Right forelimb (tissue), 1 donor: ENCODE data around the gene TOX3.

ENCODE experiments used
- DNase-seq: peaks from one replicate; pipeline ENCODE4 v3.0.0-alpha.2; 2018

Gene TOX3

GRCh38 chr16:52547004-52547833, at the start of gene TOX3:
Gene TOX3, minus strand, starts transcription at chr16:52547143. Its CDS starts 420 bp downstream, at chr16:52546723.
- DNase-seq: no peak

GRCh38 chr16:52592778-52593177, 45.8 kb upstream of the TOX3 start:
- no peak for DNase-seq

DNA sequence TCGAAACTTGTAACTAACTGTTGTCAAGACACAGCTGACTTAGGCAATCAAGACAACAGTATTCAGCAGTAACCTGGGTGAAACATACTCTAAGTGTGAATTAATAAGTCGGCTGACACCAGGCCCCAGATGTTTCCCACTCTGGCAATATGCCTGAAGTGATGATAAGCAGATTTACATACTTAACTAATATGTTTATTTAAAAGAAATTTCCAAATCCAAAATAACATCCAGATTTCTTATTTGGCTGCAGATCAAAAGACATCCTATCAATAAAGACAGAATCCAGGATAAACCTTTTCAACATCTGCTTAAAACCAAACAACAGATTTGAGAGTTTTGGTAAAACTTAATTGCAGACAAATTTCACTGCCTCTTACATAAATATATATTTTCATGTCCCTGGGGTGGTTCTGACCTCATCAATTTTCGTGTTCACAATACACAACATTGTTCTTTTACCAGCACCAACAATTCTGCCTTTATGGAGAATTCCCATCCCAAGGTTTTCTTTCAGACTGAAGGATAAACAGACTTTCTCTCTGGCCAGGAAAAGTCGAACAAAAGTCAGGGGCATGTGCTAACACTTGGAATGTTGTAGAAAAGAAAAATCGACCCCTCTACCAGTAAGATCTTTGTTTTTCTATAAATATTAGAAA, 45.1 kb upstream of the TOX3 start:
- no peak for DNase-seq

GRCh38 chr16:52591471-52591870, 44.5 kb upstream of the TOX3 start:
- no peak for DNase-seq

DNA sequence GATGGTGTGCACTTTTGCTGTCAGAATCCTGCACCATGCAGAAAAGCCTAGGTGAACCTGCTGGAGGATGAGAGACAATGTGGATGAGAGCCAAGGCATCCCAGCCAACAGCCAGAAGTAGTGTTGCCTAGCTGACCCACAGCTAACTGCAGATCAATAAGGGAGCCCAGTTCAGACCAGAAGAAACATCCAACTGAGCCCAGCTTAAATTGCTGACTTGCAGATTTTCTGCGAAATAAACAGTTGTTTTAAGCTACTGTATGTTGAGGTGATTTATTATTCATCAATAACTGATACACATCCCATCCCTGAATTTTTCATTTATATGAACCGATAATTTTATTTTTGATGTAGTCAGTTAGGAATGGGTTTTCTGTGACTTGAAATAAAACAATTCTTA, 39.2 kb upstream of the TOX3 start:
- no peak for DNase-seq

DNA sequence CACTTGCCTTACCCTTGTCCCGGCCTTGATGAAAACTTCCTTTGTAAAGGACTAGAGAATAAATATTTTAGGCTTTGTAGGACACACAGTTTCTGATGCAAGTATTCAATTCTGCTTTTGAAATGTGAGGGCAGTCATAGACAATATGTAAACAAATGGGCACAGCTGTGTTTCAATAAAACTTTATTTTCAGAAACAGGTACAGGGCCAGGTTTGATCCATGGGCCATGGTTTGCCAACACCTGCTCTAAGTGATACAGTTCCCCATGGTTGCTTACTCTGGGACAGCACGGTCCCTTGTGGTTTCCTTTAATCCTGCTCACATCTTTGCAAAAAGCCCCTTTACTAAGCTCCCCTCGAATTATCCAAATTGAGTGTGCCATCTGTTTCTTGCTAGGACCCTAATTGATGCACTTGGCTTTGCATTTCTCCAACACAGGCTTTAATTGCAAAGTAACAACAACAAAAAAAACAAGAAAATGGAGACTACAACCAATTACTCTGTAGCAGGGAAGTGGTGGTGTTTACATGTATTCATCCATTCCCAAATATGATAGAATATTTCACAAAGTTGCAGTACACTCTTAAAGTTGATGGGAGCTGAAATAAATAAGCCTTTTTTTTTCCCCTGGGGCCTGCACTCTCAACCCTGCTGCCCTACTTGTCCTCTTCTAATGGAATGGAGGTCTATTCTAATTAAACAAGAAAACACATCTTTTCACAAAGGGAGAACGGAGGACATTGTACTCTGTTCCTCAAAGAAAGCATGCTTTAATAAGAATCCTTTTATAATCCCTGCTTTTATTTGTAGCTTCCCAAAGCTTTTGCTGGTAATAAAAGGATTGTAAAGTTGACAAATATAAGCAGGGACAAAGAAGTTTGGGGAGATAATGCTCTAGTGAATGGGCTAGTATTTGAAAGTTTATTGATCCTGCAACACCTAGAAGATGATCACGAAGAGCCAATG, 37.7 kb upstream of the TOX3 start:
- DNase-seq: no peak

GRCh38 chr16:52581530-52581929, 34.6 kb upstream of the TOX3 start:
- no peak for DNase-seq

- no peak for DNase-seq
Observed at GRCh38 chr16:52580488-52580887, 33.5 kb upstream of the TOX3 start.

- no peak for DNase-seq
Observed at GRCh38 chr16:52578829-52579498, 32.0 kb upstream of the TOX3 start.

GRCh38 chr16:52578007-52578828, 31.3 kb upstream of the TOX3 start:
- DNase-seq: no peak

- DNase-seq: no peak
Observed at GRCh38 chr16:52577130-52577706, 30.3 kb upstream of the TOX3 start.

- no peak for DNase-seq
Observed at GRCh38 chr16:52573365-52574299, 26.7 kb upstream of the TOX3 start.

DNA sequence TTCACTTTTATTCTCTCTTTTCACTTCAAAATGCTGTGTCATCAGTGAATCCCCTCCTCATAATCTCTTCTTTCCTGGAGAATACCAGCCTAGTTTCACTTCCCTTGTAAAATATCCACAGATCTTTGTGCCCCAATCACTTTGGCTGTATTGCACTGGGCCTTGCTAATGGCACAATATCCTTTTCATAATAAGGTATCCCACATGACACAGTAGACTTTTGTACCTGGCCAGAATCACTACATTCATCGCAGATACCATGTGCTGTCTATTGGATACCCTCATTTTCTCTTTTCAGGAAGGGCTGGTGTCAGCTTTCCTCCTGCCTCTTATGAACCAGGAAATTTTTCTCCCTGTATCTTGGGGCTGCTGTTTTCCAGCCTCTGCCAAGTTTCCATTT, 25.7 kb upstream of the TOX3 start:
- no peak for DNase-seq

DNA sequence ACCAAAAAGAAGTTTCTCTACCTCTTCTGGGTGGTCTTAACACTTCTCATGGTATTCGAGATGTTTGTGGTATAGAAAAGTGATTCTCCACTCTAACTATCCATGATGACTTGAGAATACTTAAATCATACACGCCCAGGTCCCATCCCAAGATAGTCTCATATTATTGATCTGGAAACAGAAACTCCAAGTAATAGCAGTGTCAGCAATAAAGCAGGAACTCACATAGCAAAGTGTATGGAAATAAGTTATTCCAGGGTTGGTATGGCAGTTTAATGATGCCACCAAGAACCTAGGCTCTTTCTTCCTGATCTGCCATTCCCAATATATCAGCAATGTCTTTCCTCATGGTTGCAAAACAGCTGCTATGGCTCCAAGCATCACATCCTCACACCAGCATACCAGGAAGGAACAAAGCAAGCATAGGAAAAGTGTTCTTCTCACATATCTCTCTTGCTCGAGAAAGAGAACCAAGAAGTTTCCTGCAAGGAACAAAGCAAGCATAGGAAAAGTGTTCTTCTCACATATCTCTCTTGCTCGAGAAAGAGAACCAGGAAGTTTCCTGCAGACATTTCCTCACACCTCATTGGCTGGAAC, 23.6 kb upstream of the TOX3 start:
- DNase-seq: no peak

DNA sequence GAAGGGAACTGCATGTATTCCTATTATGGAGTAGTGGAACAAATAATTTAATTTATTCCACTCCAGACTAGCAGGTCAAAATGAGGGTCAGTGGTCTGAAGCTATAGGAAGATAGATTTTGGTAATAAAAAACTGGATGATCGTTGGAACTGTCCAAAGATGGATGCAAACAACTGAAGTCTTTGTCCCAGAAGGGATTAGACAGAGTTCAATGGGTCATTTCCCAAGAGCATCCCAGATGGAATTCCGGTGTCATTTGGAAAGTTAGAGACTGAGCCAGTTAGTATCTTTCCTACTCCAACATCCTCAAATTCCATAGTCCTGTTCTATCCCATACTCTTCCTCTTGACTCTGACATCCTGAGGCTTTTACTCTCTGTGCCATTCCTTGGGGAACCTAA, 22.8 kb upstream of the TOX3 start:
- no peak for DNase-seq

DNA sequence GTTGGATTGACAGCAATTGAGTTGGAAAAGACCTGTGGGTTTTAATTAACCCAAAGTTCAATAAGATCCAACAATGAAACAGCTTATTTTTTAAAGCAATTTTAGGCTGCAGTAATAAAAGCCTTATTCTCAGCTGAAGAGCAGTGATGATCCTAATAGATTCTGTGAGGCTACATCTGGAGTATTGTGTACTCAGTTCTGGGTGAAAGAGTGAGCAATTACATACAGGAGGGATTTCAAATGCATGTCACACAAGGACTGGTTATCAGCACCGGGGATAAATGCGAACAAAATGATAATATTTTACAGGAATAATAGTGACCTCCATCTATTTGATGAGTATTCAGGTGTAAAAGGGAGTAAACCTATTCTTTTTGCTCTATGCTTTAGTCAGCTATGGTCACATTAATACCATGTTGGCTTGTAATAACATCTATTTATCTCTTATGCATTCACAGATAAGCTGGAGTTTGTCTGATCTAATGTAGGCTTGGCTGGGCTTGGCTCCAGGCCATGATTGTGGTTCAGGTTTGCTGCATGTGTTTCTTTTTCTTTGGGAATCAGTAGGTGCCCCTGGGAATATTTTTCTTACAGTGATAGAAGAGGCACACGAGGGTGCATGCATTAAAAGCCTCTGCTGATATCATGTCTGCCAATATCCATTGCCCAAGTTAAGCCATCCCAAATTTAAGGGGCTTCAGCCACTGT, 22.2 kb upstream of the TOX3 start:
- no peak for DNase-seq

DNA sequence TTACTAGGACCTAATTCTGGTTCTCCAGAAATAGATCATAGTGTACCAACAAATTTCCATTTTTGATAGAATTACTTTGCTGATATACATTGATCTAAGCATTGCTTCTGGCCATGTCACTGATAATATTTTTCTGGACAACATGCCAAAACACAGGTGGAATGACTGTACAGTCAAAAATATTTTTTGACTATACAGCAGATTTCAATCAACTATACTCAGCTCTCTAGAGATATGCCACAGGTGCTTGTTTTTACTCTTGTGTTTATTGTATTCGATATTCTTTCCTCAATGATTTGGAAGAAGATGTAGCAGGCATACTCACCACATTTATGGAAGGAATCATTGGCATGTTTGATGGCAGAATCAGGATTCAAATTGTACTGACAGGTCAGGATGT, 21.6 kb upstream of the TOX3 start:
- no peak for DNase-seq

GRCh38 chr16:52567193-52567592, 20.2 kb upstream of the TOX3 start:
- no peak for DNase-seq
